SU-DHL-6 (cell line): ENCODE data around the gene PXMP4.

Experiments
- H2AFZ ChIP-seq: fragments of 200-600 bp; sonication (generic); 2 replicates; pipeline ENCODE4 v1.6.1; 2014; ENCODE audit warnings: low read depth, mild to moderate bottlenecking, moderate library complexity, mixed read lengths, antibody characterized with exemption, low read length; ENCODE audit not compliant: severe bottlenecking
- H3F3A ChIP-seq: fragments of 200-600 bp; shearing (Covaris generic); 2 replicates; pipeline ENCODE4 v1.6.0; 2016; ENCODE audit warnings: antibody characterized with exemption, mild to moderate bottlenecking; ENCODE audit not compliant: insufficient read depth
- H3K27ac ChIP-seq: fragments of 200-600 bp; sonication (generic); 2 replicates; pipeline ENCODE4 v1.5.1; 2016; ENCODE audit warnings: low read depth, mild to moderate bottlenecking, low read length, moderate library complexity, mixed read lengths
- H3K27me3 ChIP-seq: fragments of 200-600 bp; sonication (generic), shearing (Covaris generic); 2 replicates; pipeline ENCODE4 v1.6.0; 2014; ENCODE audit warnings: mild to moderate bottlenecking, low read length
- H3K36me3 ChIP-seq: fragments of 200-600 bp; sonication (generic); 2 replicates; pipeline ENCODE4 v1.6.1; 2014; ENCODE audit warnings: mild to moderate bottlenecking, low read length, mixed read lengths
- H3K4me2 ChIP-seq: fragments of 300-600, 200-600 bp; shearing (Covaris generic), sonication (generic); 2 replicates; pipeline ENCODE4 v1.6.0; 2014; ENCODE audit warnings: low read length, low read depth, mild to moderate bottlenecking; ENCODE audit not compliant: poor library complexity, severe bottlenecking
- H3K4me3 ChIP-seq: fragments of 200-600 bp; sonication (generic); 2 replicates; pipeline ENCODE4 v1.5.1; 2014; ENCODE audit warnings: antibody characterized with exemption, low read length, mild to moderate bottlenecking, mixed read lengths; ENCODE audit not compliant: insufficient read depth, poor library complexity, severe bottlenecking
- H3K79me2 ChIP-seq: fragments of 200-600 bp; sonication (generic); 2 replicates; pipeline ENCODE4 v1.6.1; 2014; ENCODE audit warnings: mild to moderate bottlenecking, low read length, moderate library complexity; ENCODE audit not compliant: insufficient read depth
- H3K9ac ChIP-seq: fragments of 200-600 bp; sonication (generic); 2 replicates; pipeline ENCODE4 v1.7.0; 2014; ENCODE audit warnings: mild to moderate bottlenecking, low read length
- H3K9me2 ChIP-seq: fragments of 200-600 bp; sonication (generic); replicated peaks from 2 replicates; pipeline ENCODE4 v1.6.1; 2014; ENCODE audit warnings: low read length; ENCODE audit not compliant: insufficient read depth
- H3K9me3 ChIP-seq: fragments of 200-600 bp; sonication (generic); 2 replicates; pipeline ENCODE4 v1.6.1; 2014; ENCODE audit warnings: low read length, mixed read lengths; ENCODE audit not compliant: insufficient read depth
- H4K20me1 ChIP-seq: fragments of 200-600 bp; sonication (generic); 2 replicates; pipeline ENCODE4 v1.6.1; 2014; ENCODE audit warnings: low read depth, mild to moderate bottlenecking, antibody characterized with exemption, low read length, moderate library complexity, mixed read lengths
- CTCF ChIP-seq: fragments of 200-600 bp; sonication (generic); IDR thresholded peaks from one replicate; pipeline ENCODE4 v1.5.1; 2017; ENCODE audit warnings: antibody characterized with exemption, mild to moderate bottlenecking, low read length, moderate library complexity; ENCODE audit not compliant: insufficient read depth, poor library complexity, severe bottlenecking
- EZH2phosphoT487 ChIP-seq: fragments of 200-600 bp; sonication (generic), shearing (Covaris generic); conservative IDR thresholded peaks from 2 replicates; pipeline ENCODE4 v1.6.1; 2018; ENCODE audit warnings: mild to moderate bottlenecking, antibody characterized with exemption, low read length, moderate library complexity, mixed read lengths

PXMP4 gene

GRCh38 chr20:33669224-33669623, 50.9 kb downstream of the PXMP4 start:
- Histone ChIP-seq H3K79me2 (peaks cover 38% of the 10 kb centered on the region), H4K20me1 (no peaks in the 10 kb centered on the region), H3K27me3 (no peaks in the 10 kb centered on the region), H3F3A (peaks cover 38% of the 10 kb centered on the region), H3K4me2 (peak overlapping the region; percentile 68), H2AFZ (no peak overlapping the region), H3K9me2 (no peaks in the 10 kb centered on the region), H3K9ac (peak overlapping the region; percentile 29; the same call in 1 of the 2 replicates), H3K36me3 (0 out of 2 replicates have a peak, but pooled peaks cover 3% of the 10 kb centered on the region), H3K4me3 (no peak overlapping the region), H3K27ac (peak overlapping the region; percentile 78), H3K9me3 (no peaks in the 10 kb centered on the region)
- TF ChIP-seq CTCF (no peak), EZH2phosphoT487 (no peak)

- H3K79me2 ChIP-seq, result peaks cover 34% of the 10 kb centered on the region
- 0 out of 2 replicates have a peak, but pooled peaks cover 3% of the 10 kb centered on the region for H3K36me3 ChIP-seq
- H4K20me1 ChIP-seq, result no peaks in the 10 kb centered on the region
- peak overlapping the region; percentile 86 for H3K9ac ChIP-seq
- H3K4me2 ChIP-seq, result peak overlapping the region; percentile 68
- H3K27ac ChIP-seq, result peak overlapping the region; percentile 78
- peak overlapping the region; percentile 49 for H3K4me3 ChIP-seq
- no peak overlapping the region for H2AFZ ChIP-seq
- H3K9me2 ChIP-seq, result no peaks in the 10 kb centered on the region
- H3K27me3 ChIP-seq, result no peaks in the 10 kb centered on the region
- H3F3A ChIP-seq, result peaks cover 38% of the 10 kb centered on the region
- H3K9me3 ChIP-seq, result no peaks in the 10 kb centered on the region
- no peak for TF ChIP-seq CTCF
- no peak for TF ChIP-seq EZH2phosphoT487
These were observed 51.5 kb downstream of the PXMP4 start for GRCh38 chr20:33668466-33669155.

- Histone ChIP-seq H3K9ac (peak overlapping the region; percentile 86), H3K27me3 (no peaks in the 10 kb centered on the region), H3K27ac (peak overlapping the region; percentile 78), H2AFZ (peak overlapping the region; percentile 4), H3K79me2 (peaks cover 31% of the 10 kb centered on the region), H3K36me3 (0 out of 2 replicates have a peak, but pooled peaks cover 3% of the 10 kb centered on the region), H3K9me2 (no peaks in the 10 kb centered on the region), H4K20me1 (no peaks in the 10 kb centered on the region), H3K4me2 (peak overlapping the region; percentile 68), H3F3A (peaks cover 38% of the 10 kb centered on the region), H3K9me3 (no peaks in the 10 kb centered on the region), H3K4me3 (peak overlapping the region; percentile 49)
- TF ChIP-seq EZH2phosphoT487 (no peak), CTCF (peak; percentile 69)
These were observed 52.2 kb downstream of the PXMP4 start for GRCh38 chr20:33667676-33668465.
